ENCODE results near the gene AGAP1.

The AGAP1 gene

DNA sequence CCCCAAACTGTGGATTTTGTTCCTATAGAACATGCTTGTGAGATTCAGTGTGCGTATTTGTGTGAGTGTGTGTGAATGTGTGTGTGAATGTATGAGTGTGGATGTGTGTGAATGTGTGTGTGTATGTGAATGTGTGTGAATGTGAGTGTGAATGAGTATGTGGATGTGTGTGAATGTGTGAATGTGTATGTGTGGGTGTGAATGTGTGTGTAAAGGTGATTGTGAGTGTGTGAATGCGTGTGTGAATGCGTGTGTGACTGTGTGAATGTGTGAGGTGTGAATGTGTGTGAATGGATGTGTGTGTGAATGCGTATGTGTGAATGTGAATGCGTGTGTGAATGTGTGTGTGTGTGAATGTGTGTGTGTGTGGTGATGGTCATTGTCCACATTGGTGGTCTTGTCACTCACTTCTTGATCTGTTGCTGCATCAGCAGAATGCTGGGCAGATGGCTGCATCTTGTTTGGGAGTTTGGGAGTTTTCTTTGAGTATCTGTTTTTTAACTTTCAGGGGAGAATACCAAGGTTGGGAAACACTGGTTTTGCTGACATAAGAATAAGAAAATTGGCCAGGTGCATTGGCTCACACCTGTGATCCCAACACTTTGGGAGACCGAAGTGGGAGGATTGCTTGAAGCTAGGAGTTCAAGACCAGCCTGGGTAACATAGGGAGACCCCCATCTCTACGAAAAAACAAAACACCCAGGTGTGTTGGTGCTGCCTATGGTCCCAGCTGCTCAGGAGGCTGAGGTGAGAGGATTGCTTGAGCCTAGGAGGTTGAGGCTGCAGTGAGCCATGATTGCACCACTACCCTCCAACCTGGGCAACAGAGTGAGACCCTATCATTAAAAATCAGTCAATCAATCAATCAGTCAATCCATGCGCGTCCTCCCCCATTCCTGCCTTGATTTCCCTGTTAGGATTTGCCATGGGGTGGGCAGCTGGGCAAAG lies 18.2 kb downstream of the AGAP1 start:
- in situ Hi-C loops (cut with HindIII; ENCODE audit: low pct_ligation_motif_present, low sequenced_read_pairs): no loop called here
- Histone ChIP-seq H3K4me3 (ENCODE audit: low read depth, low read length) (no peak overlapping the region), H3K27me3 (replicated peaks) (no peaks in the 10 kb centered on the region), H3K27ac (no peak overlapping the region), H3K36me3 (replicated peaks) (no peaks in the 10 kb centered on the region)
- no peak for DNase-seq
- TF ChIP-seq, protein P1, sequence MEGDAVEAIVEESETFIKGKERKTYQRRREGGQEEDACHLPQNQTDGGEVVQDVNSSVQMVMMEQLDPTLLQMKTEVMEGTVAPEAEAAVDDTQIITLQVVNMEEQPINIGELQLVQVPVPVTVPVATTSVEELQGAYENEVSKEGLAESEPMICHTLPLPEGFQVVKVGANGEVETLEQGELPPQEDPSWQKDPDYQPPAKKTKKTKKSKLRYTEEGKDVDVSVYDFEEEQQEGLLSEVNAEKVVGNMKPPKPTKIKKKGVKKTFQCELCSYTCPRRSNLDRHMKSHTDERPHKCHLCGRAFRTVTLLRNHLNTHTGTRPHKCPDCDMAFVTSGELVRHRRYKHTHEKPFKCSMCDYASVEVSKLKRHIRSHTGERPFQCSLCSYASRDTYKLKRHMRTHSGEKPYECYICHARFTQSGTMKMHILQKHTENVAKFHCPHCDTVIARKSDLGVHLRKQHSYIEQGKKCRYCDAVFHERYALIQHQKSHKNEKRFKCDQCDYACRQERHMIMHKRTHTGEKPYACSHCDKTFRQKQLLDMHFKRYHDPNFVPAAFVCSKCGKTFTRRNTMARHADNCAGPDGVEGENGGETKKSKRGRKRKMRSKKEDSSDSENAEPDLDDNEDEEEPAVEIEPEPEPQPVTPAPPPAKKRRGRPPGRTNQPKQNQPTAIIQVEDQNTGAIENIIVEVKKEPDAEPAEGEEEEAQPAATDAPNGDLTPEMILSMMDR (IDR thresholded peaks at IDR 0.05; ENCODE audit: low read depth, low read length, missing control alignments): no peak

DNA sequence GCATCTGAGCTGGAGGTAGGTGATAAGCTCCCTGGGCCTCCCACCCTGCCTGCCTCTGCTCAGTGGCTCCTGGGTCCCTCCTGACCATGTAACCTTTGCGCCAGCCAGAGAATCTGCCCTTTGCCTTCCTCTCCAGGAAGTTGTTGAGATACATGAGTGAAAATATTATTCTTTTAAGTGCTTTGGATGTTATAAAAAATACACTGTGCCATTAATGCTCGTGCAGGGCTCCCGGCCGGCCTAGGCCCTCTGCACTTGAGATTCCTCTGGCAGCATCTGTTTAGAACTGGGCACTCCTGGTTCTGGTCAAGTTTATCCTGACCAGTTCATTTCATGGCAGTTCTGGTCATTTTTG lies 18.8 kb downstream of the AGAP1 start:
- H3K27ac ChIP-seq: no peak overlapping the region
- DNase-seq: no peak
- no peak overlapping the region for H3K4me3 ChIP-seq (ENCODE audit: low read depth, low read length)
- H3K36me3 ChIP-seq (replicated peaks): no peaks in the 10 kb centered on the region
- in situ Hi-C loops (cut with HindIII; ENCODE audit: low pct_ligation_motif_present, low sequenced_read_pairs): no loop called here
- no peaks in the 10 kb centered on the region for H3K27me3 ChIP-seq (replicated peaks)
- TF ChIP-seq, protein P1 (IDR thresholded peaks at IDR 0.05; ENCODE audit: low read depth, low read length, missing control alignments): no peak

DNA sequence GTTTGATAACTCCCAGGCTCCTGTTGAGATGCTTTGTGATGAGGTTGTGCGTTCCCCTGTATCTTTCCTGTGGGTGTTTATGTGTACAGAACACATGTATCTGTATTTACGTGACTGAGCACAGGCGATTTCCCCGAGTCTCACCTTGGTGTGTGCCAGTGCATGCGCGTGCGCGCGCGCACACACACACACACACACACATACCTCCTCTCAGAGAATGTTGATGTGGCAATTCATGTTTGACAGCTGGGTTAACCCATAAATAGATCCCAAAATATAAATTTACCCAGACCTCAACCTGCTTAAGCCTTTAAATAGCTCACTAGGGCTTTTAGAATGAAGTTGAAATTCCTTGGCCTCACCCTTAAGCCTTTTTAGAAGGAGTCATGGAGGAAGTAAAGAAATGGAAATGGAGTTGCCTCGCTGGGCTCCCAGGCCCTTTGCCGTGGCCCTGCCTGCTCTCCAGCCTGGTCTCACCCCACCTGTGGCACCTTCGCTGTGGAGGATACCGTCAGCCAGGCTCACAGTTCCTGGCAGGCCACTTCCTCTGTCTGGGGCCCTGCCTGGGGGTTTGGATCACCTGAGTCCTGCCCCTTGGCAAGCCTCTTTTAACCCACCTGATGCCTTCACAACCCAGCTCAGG lies 20.3 kb downstream of the AGAP1 start:
- H3K36me3 ChIP-seq (replicated peaks): no peaks in the 10 kb centered on the region
- no peak overlapping the region for H3K4me3 ChIP-seq (ENCODE audit: low read depth, low read length)
- in situ Hi-C loops (cut with HindIII; ENCODE audit: low pct_ligation_motif_present, low sequenced_read_pairs): no loop called here
- no peaks in the 10 kb centered on the region for H3K27me3 ChIP-seq (replicated peaks)
- H3K27ac ChIP-seq: no peak overlapping the region
- no peak for DNase-seq
- TF ChIP-seq, protein P1 (IDR thresholded peaks at IDR 0.05; ENCODE audit: low read depth, low read length, missing control alignments): no peak

DNA sequence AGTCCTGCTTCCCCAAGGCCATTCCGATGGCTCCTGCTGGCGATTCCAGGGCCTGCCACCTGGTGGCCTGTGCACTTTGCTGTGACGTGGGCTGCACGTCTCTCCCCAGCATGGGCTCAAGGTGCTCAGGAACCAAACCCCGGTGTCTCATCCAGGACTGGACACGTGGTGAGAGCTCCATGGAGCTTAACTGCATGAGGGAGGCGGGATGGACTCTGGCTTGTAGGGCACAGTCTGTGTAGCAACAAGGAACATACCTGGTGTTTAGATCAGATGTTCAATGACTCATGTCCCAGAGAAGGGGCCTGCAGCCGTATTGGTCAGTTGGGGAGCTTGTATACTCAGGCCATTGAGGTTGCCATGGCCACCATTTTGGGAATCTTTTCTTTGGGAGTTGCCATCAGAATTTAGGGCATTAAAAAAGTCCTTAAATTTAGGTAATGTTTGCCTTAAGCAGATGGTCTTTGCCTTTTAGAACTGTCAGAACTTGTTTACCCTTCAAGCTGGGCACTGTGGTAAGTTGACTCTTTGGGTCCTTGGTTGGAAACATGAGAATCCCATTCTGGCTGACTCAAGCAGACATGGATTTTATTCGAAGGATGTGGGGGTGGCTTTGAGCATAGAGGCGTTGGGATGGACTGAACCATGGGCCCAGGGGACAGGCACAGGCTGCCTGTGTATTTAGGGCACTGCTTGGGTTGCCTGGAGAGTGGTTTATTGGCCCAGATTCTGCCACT lies 21.0 kb downstream of the AGAP1 start:
- Histone ChIP-seq H3K27me3 (replicated peaks) (no peaks in the 10 kb centered on the region), H3K4me3 (ENCODE audit: low read depth, low read length) (no peak overlapping the region), H3K36me3 (replicated peaks) (no peaks in the 10 kb centered on the region), H3K27ac (no peak overlapping the region)
- no peak for DNase-seq
- in situ Hi-C loops (cut with HindIII; ENCODE audit: low pct_ligation_motif_present, low sequenced_read_pairs): no loop called here
- TF ChIP-seq, protein P1 (IDR thresholded peaks at IDR 0.05; ENCODE audit: low read depth, low read length, missing control alignments): peak; percentile 29

DNA sequence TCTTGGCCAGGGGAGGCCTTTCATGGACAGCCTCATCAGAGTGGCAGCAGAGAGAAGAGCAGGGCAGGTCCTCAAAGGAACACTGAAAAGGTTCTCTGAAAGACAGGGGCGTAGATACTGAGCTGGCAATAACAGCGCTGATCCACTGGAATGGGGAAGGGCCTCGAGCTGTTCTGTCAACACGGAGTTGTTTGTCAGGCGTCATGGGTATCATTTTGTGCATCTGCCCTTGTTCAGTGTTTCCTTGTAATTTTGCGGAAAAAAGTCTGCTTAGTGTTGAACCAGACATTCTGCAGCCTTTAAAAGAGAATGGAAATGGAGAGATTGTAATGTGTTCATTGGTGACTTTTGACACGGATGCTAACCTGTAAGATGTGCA lies 21.5 kb downstream of the AGAP1 start:
- H3K4me3 ChIP-seq (ENCODE audit: low read depth, low read length): no peak overlapping the region

More for the DNA sequence above, 21.5 kb downstream of the AGAP1 start:
- in situ Hi-C loops (cut with HindIII; ENCODE audit: low pct_ligation_motif_present, low sequenced_read_pairs): no loop called here
- TF ChIP-seq, protein P1 (IDR thresholded peaks at IDR 0.05; ENCODE audit: low read depth, low read length, missing control alignments): no peak
- Histone ChIP-seq H3K36me3 (replicated peaks) (no peaks in the 10 kb centered on the region), H3K27ac (no peak overlapping the region), H3K27me3 (replicated peaks) (no peaks in the 10 kb centered on the region)
- no peak for DNase-seq

Data from brain microvascular endothelial cell (primary cell).